ENCODE measurements around the gene TCF7L2.
A peak's percentile ranks its signal among the peaks of the same experiment; 100 is the strongest.

TCF7L2 gene

DNA sequence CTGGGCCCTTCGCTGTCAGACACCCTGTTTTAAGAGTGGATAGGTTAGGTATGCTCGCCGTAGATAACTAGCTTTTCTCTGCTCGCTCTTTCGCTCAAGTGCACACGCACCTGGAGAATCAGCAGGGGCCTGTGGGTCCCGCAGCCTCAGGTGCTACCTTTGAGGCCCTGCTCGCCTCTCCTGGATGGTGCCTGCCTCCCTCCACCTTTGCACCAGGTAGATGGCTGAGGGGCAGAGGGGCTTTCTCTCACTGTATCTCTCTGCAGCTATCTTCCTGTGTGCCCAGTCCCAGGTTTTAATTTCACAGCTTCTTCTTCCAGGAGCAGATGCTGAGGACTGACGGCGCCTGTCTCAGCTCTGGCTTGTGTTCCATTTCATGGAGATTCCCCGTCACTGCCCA is 227.9 kb downstream of the TCF7L2 start:
- no peak for DNase-seq (ENCODE audit: low spot score)

DNA sequence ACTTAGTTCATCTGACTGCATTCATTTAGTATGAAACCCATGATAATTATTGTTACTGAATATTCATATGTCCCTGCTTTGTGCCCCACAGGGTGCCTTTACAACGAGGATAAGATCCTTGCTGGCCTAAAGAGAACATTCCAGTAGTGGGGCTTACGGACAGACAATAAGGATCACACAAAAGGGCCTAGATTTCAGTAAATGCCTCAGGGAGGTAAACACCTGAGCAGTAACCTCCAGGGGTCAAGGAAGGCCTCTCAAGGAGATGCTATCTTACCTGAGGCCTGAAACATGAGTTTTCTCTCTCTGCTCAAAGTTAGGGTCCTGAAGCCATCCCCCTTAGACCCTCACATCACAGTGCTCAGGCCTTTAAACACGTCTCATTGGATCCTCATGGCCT is 228.7 kb downstream of the TCF7L2 start:
- no peak for DNase-seq (ENCODE audit: low spot score)

- DNase-seq (ENCODE audit: low spot score): no peak
These were observed 229.2 kb downstream of the TCF7L2 start for GRCh38 chr10:113179265-113179664.

- no peak for DNase-seq (ENCODE audit: low spot score)
These were observed 229.9 kb downstream of the TCF7L2 start for GRCh38 chr10:113179966-113180365.

GRCh38 chr10:113180401-113181154 is 230.5 kb downstream of the TCF7L2 start:
- DNase-seq (ENCODE audit: low spot score): no peak

- no peak for DNase-seq (ENCODE audit: low spot score)
These were observed 232.1 kb downstream of the TCF7L2 start for GRCh38 chr10:113182154-113182553.

DNA sequence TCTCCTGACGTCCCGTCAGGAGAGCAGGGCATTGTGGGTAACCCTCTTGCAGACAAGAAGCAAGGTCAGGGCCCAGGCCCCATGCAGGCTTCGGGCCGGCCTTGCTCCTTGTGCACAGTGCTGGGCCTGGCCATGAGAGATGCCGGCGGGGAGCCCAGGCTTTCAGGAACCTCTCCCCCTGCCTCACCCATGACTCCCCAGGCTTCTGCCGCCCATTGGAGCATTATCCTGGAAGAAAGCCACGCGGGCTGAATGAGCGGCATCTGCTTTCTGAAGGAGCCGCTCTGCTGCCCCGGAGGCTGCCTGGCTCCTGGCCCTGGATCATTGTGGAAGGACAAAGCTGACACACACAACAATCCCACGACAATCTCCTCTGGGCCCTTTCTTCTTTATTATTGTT is 233.5 kb downstream of the TCF7L2 start:
- peak; percentile 3 for DNase-seq (ENCODE audit: low spot score)

GRCh38 chr10:113187063-113187777 is 237.2 kb downstream of the TCF7L2 start:
- peak; percentile 12 for DNase-seq (ENCODE audit: low spot score)

DNA sequence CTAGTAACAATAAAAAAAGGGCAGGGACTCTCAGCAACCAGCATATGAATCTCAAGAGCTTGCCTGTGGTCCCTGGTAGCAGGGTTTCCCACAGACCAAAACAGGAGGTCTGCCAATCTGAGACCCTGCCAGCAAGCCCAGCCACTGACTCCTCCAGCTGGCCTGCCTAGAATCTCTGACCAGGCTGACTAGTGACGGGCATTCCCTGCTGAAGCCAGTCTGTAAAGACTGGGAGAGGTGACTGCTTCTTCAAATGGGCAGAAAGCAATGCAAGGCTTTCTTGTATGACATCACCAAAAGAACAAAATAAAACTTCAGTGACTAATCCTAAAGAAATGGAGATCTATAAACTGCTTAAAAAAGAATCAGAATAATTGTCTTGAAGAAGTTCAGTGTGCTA is 249.4 kb downstream of the TCF7L2 start:
- no peak for DNase-seq (ENCODE audit: low spot score)

- DNase-seq (ENCODE audit: low spot score): no peak
These were observed 252.0 kb downstream of the TCF7L2 start for GRCh38 chr10:113202011-113202410.

GRCh38 chr10:113207924-113208323 is 257.9 kb downstream of the TCF7L2 start:
- DNase-seq (ENCODE audit: low spot score): no peak

DNA sequence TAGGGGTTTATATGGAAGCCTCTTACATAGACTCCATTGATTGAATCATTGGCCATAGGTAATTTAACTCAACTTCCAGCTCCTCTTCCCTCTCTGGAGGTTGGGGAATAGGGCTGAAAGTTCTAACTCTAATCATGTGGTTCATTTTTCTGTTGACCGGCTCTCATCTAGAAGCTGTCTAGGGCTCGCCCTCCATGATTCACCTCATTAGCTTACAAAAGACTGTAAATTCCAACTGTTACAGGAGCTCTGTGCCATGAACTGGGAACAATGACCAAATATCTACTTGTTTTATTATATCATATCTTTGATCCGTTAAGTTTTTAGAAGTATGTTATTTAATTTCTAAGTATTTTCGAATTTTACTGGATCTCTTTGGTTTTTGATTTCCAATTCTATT is 263.0 kb downstream of the TCF7L2 start:
- no peak for DNase-seq (ENCODE audit: low spot score)

GRCh38 chr10:113214331-113214730 is 264.3 kb downstream of the TCF7L2 start:
- no peak for DNase-seq (ENCODE audit: low spot score)

GRCh38 chr10:113216102-113216501 is 266.1 kb downstream of the TCF7L2 start:
- no peak for DNase-seq (ENCODE audit: low spot score)

Measured in cerebellar cortex (tissue), 1 donor.